Lower lobe of right lung (tissue), 2 donors: ENCODE data around the gene LMOD2. TPM values are rescaled to one million over a fixed set of nuclear protein-coding genes. Genes with fewer than 3 reads are reported as not detected.
A peak's percentile ranks its signal among the peaks of the same experiment; 100 is the strongest.

ENCODE experiments used
- ATAC-seq, 2 donors: fragments of 200-7000 bp; cut with Tn5 transposase; one replicate each; pipeline ENCODE4 v1.9.1; 2020 to 2022; ENCODE audit warnings: mild to moderate bottlenecking in 2 of 2, moderate library complexity in 2 of 2
- DNase-seq: peaks from one replicate; pipeline ENCODE4 v3.0.0-alpha.2; 2020
- H3K27ac ChIP-seq: fragments of 200-600 bp; one replicate; pipeline ENCODE4 v1.8.0; 2022
- H3K27me3 ChIP-seq: fragments of 200-600 bp; one replicate; pipeline ENCODE4 v1.8.0; 2022; ENCODE audit warnings: low read depth
- H3K36me3 ChIP-seq: fragments of 200-600 bp; one replicate; pipeline ENCODE4 v1.8.0; 2022; ENCODE audit warnings: mild to moderate bottlenecking
- H3K4me1 ChIP-seq: fragments of 200-600 bp; one replicate; pipeline ENCODE4 v1.8.0; 2022
- H3K4me3 ChIP-seq: fragments of 200-600 bp; one replicate; pipeline ENCODE4 v1.8.0; 2022; ENCODE audit warnings: mild to moderate bottlenecking
- H3K9me3 ChIP-seq: fragments of 200-600 bp; one replicate; pipeline ENCODE4 v1.8.0; 2022
- intact Hi-C: fragments of 100-400 bp; cut with DNase I; formaldehyde crosslinking; loops from one replicate; pipeline ENCODE4 v1.11.0; 2022
- total RNA-seq: library from RNA; stranded (reverse); fragmentation: NEBNext Ultra II Directional; extraction: Animal tissue kit (Norgen Biotek cat#: 25700); gene quantifications from one replicate; pipeline ENCODE4 v1.2.1, GENCODE V29; 2021
- TF ChIP-seq, protein P1 (sequence below): fragments of 200-600 bp; IDR thresholded peaks from one replicate; pipeline ENCODE4 v1.8.0; 2022; ENCODE audit warnings: antibody characterized with exemption, mild to moderate bottlenecking
- donor health status: DM: no; HTN: yes; CAD: no; lungs with severe emphysema.

Gene LMOD2
- total RNA-seq, 1 donor from 2014 or later = not detected

DNA sequence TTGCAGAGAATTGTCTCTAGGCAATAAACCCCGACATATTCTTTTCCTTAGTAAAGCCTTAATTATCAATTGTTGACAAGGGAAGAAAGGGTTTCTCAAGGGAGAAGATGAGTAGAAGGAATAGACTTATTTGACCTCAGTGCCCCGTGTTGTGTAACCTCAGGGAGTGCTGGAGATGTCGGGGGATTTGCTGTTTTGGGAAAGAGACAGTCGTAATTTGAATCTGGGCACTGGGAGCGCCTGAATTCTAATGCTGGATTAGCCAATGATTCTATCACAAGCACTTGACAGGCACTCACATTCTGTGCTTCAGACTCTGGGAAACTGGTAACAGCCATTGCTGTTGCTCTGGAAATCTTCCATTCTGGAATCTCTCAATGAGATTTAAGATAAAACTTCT is 13.8 kb upstream of the LMOD2 start:
- no peaks in the 10 kb centered on the region for H3K9me3 ChIP-seq
- H3K27ac ChIP-seq = no peak overlapping the region
- no peaks in the 10 kb centered on the region for H3K36me3 ChIP-seq
- DNase-seq = no peak
- intact Hi-C loops = no loop called here
- H3K4me1 ChIP-seq = peaks cover 12% of the 10 kb centered on the region
- no peak overlapping the region for H3K4me3 ChIP-seq
- TF ChIP-seq, protein P1, sequence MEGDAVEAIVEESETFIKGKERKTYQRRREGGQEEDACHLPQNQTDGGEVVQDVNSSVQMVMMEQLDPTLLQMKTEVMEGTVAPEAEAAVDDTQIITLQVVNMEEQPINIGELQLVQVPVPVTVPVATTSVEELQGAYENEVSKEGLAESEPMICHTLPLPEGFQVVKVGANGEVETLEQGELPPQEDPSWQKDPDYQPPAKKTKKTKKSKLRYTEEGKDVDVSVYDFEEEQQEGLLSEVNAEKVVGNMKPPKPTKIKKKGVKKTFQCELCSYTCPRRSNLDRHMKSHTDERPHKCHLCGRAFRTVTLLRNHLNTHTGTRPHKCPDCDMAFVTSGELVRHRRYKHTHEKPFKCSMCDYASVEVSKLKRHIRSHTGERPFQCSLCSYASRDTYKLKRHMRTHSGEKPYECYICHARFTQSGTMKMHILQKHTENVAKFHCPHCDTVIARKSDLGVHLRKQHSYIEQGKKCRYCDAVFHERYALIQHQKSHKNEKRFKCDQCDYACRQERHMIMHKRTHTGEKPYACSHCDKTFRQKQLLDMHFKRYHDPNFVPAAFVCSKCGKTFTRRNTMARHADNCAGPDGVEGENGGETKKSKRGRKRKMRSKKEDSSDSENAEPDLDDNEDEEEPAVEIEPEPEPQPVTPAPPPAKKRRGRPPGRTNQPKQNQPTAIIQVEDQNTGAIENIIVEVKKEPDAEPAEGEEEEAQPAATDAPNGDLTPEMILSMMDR = no peak
- no peaks in the 10 kb centered on the region for H3K27me3 ChIP-seq
- ATAC-seq = no peak

- no peak overlapping the region for H3K27ac ChIP-seq
- no peaks in the 10 kb centered on the region for H3K9me3 ChIP-seq
- DNase-seq = no peak
- no peaks in the 10 kb centered on the region for H3K36me3 ChIP-seq
- no peaks in the 10 kb centered on the region for H3K27me3 ChIP-seq
- ATAC-seq = peak in 1 of 2 donors; percentile 54
- no peak overlapping the region for H3K4me3 ChIP-seq
- peaks cover 12% of the 10 kb centered on the region for H3K4me1 ChIP-seq
- TF ChIP-seq, protein P1 = no peak
- intact Hi-C loops = no loop called here
Observed at GRCh38 chr7:123643495-123644441, 11.9 kb upstream of the LMOD2 start.

DNA sequence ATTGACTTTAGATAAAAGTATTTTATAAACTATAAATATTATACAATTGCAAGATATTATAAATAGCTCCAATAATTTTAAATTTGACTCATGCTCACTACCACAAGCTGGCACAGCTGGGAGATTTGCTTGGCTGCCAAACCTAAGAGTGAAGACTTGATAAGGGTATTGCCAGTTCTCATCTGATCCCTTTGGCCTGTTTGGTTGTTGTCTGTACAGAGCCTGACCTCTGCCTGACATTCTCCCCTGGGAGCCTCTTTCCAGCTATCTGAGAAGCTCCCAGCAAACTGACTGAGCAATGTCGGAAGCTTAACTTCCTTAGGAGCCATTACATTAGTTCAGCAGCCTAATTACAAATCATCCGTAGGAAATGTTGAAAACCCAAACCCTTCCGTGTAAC is 10.2 kb upstream of the LMOD2 start:
- intact Hi-C loops = no loop called here
- Histone ChIP-seq H3K36me3 (no peaks in the 10 kb centered on the region), H3K4me1 (peaks cover 12% of the 10 kb centered on the region), H3K27ac (no peak overlapping the region), H3K9me3 (no peaks in the 10 kb centered on the region), H3K27me3 (no peaks in the 10 kb centered on the region), H3K4me3 (no peak overlapping the region)
- TF ChIP-seq, protein P1 = no peak
- ATAC-seq (no peak), DNase-seq (no peak)

DNA sequence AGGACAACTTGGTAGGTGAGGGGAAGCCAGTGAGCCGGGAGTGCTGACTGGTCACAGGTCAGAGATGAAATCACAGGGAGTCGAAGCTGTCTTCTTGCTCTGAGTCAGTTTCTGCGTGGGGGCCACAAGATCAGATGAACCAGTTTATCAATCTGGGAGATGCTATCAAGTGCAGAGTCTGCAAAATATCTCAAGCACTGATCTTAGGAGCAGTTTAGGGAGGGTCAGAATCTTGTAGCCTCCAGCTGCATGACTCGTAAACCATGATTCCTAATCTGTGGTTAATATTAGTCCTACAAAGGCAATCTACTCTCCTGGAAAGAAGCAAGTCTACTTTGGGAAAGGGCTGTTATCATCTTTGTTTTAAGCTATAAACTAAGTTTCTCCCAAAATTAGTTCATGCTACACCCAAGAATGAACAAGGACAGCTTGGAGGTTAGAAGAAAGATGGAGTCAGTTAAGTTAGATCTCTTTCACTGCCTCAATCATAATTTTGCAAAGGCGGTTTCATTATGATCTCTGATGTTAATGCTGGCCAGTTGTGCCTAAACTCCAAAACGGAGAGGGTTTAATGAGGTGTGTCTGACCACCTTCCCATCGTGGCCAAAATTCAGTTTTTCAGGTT is 8.4 kb upstream of the LMOD2 start:
- no peak overlapping the region for H3K4me3 ChIP-seq
- no peaks in the 10 kb centered on the region for H3K27me3 ChIP-seq
- ATAC-seq (no peak), DNase-seq (no peak)
- H3K36me3 ChIP-seq = no peaks in the 10 kb centered on the region
- H3K27ac ChIP-seq = no peak overlapping the region
- intact Hi-C loops = no loop called here
- H3K4me1 ChIP-seq = peaks cover 12% of the 10 kb centered on the region
- no peaks in the 10 kb centered on the region for H3K9me3 ChIP-seq
- TF ChIP-seq, protein P1 = no peak

- Histone ChIP-seq H3K36me3 (no peaks in the 10 kb centered on the region), H3K27ac (no peak overlapping the region), H3K4me1 (no peaks in the 10 kb centered on the region), H3K4me3 (no peak overlapping the region), H3K27me3 (no peaks in the 10 kb centered on the region), H3K9me3 (no peaks in the 10 kb centered on the region)
- no peak for DNase-seq
- intact Hi-C loops = no loop called here
- TF ChIP-seq, protein P1 = no peak
- no peak for ATAC-seq
Observed at GRCh38 chr7:123649964-123650363, 5.7 kb upstream of the LMOD2 start.
